Limb (tissue), 2 donors: ENCODE results near the gene TREML2.
"Not testable (repeated sequence)": the region's sequence is repeated elsewhere in the genome, so short reads cannot be mapped to it uniquely, and the experiment has no call there.

Source experiments
- DNase-seq, 2 donors: peaks; one replicate each; pipeline ENCODE4 v3.0.0-alpha.2; 2016; ENCODE audit errors: extremely low spot score in 2 of 2

TREML2 gene

DNA sequence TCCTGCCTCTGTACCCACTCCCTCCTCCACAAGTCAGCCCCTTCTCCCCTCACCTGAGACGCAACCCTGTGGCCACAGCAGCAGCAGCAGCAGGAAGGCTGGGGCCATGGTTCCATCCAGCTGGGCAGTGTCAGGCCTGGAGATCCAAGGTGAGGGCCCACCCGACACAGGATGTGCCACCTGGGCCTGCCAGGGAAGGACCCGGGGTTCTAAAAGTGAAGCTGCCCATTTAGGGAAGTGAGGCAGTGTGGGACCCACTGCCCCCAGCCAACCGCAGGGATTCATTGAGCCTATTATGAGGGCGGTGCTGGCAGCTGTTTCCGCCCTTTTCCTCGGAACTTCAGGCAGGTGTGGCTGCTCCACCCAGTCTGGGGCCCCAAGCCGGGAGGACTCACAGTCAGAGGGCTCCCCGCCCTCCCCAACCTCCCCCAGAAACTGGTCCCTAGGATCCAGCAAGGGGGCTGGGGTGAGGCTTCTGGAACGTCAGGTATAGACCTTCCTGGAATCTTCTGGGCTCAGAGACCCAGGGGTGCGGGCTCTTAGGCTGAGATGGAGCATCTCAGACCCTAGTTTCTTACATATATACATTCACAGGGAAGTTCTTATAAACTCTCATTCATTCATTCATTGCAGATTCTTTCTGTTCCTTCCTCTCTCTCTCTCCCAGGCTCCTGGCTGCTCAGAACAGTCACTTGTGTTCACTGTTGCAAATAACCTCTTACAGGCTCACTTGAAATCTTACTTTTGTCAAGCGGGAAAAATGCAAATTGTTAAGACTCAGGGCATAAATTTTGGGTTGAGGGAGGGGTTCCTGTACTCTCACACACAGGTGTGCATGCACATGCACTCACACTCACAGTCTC is at the start of gene TREML2:
Gene TREML2, minus strand, starts transcription at position 249 of the 863 bp plus-strand sequence. Its CDS starts 141 bp downstream, at position 108.
- DNase-seq: no peak

GRCh38 chr6:41247882-41248705 is 47.1 kb upstream of the TREML2 start:
- DNase-seq: no peak

DNA sequence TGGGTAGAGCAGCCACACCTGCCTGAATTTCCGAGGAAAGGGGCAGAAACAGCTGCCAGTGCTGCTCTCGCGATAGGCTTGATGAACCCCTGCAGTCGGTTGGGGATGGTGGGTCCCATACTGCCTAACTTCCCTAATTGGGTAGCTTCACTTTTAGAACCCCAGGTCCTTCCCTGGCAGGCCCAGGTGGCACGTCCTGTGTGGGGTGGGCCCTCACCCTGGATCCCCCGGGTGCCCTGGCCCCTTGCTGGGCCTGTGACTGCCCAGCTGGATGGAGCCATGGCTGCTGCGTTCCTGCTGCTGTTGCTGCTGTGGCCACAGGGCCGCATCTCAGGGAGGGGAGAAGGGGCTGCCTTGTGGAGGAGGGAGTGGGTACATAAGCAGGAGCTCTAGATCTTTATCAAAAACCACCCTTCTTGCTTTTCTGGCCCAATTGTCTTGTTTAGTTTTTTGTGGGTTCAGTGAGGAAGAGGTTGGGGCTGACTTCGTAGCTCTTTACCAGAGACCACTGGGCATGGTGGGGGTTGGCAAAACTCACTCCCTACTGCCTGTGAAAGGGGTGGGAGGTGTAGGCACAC is 46.4 kb upstream of the TREML2 start:
- no peak for DNase-seq

- DNase-seq: not testable (repeated sequence)
Observed at GRCh38 chr6:41246529-41246928, 45.6 kb upstream of the TREML2 start.

DNA sequence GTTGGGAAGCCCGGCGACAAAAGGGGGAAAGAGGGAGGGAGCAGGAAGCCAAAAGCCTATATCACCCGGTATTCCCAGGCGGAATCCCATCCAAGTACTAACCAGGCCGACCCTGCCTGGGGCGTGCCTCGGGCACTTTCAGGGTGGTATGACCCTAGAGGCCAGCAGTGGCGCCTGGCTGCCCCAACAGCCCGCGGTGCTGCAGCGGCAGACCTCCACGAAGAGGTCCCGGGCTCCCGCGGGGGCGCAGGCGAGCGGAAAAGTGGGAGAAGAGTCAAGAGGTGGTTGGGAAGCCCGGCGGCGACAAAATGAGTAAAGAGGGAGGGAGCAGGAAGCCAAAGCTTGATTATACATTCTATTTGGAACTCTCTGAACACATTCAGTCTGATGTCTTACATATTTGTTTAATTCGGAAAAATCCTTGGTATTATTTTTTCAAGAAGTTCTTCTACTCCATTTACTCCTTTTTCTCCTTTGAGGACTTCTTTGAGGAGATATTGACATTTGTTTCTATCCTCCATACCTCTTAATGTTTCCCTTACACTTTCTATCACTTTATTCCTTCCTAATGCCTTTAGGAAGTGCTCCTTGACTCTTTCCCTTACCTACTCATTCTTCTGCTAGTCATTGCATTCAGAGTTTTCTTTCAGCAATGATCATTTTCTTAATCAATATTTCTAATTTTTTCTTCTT is 38.7 kb upstream of the TREML2 start:
- DNase-seq: no peak

- DNase-seq: no peak
Observed at GRCh38 chr6:41237128-41237527, 36.2 kb upstream of the TREML2 start.

- DNase-seq: no peak
Observed at GRCh38 chr6:41236276-41236675, 35.3 kb upstream of the TREML2 start.

- DNase-seq: no peak
Observed at GRCh38 chr6:41232667-41233066, 31.7 kb upstream of the TREML2 start.

DNA sequence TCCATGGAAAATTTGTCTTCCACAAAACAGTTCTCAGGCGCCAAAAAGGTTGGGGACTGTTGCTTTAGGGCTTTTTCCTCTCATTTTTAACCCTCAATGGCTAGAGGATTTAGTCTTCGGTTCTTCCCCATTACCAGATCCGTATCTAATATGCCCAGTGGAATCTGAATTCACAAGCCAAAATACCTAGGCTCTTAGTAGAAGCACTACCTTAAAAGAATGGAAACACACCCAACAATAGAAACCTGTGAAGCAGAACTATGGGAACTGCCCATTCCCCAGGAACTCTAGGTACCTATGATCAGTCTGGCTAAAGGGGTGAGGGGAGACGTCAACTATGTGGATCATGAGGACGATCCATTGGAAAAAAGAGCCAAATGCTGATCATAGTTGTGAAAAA is 30.3 kb upstream of the TREML2 start:
- DNase-seq: no peak

DNA sequence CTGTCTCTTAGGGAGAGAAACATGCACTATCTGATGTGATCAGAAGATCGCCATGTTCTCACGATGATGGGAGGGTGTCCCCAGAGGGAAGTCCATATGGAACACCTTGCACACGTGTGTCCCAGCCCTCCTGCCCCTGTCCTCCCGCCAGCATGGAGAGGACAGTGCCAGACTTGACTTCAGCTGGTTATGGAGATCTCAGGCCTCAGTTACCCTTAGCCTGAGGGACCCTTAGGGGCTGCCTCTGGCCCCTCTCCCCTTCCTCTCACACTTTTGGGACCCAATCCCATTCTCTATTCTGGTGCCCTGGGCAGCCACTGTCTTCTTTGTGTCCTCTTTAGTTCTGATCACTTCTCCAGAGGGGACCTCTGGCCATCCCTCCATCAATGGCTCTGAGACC is 28.8 kb upstream of the TREML2 start:
- DNase-seq: no peak

DNA sequence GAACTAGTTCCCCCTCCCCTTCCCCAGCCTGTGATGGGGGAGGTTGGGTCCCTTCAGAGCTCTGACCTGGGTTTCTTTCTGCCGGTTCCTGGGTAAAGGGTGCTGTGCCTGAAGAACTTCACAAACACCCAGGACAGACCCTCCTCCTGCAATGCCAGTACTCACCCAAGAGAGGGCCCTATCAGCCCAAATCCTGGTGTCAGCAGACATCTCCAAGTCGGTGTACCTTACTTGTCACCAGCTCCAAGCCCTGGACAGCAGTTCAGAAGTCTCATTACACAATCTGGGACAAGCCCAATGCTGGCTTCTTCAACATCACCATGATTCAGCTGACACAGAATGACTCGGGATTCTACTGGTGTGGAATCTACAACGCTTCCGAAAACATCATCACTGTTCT is 27.7 kb upstream of the TREML2 start:
- no peak for DNase-seq

DNA sequence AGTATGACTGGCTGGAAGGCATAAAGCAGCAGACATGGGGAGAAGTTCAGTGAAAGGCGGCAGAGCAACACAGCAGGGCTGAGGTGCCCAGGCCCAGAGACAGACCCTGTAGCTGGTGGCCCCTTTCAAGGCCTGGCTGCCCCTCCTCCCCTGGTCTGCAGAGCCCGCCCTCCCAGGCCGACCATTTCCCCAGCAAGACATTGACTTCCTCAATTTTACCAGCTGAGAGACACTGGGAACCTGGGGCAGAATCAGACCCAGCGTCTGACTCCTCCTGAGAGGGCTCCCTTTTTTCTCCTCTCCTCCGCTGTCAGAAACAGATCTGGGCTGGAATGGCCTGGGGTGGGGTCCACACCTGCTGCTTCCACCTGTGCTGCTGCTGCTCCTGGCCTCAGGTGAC is 27.1 kb upstream of the TREML2 start, which contains the start of gene TREML4:
Gene TREML4, plus strand, starts transcription at position 254 of the 400 bp plus-strand sequence. Its CDS starts 79 bp downstream, at position 333.
- DNase-seq: no peak

DNA sequence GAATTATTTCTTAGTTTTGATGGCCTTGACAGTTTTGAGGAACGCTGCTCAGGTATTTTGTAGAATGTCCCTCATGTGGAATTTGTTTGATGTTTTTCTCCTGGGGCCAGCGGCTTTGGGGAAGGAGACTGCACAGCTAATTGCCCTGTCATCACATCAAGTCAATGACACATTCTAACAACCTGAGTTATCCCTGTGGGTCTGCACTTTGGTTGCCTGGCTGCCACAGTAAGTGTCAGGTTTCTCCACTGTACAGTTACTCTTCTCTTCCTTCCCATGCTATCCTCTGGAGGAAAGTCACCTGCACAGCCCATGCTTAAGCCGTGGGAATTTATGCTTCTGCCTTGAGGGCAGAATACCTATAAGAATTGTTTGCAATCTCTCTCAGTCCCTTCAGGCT is 25.8 kb upstream of the TREML2 start:
- DNase-seq: no peak

DNA sequence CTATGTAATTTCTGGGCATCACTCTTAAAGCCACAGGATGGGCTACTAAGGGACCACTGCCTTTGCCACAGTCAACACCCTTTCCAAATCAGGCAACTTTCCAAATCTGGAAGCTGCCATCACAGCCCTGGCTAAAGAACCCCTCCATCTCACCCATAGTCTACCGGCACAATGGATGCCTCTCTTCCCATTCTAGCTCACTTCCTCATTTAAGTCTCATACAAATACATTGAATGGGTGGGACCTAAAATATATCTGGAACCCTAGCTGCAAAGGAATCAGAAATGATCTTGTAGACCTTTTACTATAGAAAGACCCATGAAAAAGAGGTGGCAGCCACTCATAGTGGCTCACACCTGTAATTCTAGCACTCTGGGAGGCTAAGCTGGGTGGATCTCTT is 23.9 kb upstream of the TREML2 start:
- no peak for DNase-seq

DNA sequence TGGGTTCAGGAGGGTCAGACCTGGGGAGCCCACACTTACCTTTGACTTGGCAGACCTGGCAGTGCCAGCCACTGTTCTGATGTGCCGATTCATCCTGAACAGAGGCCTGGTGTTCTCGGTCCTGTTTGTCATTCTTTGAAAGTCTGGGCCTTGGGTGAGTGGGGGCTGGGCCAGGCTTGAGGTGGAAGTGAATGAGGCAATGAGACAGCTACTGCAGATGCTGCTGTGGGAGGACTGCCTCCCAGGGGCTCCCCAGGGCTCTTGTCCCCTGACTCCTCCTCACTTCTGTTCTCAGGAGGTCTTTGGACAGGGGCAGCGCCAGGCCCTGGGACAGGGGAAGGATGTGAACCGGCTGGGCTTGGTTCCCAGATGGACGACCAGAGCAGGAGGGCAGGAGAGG is 21.6 kb upstream of the TREML2 start:
- no peak for DNase-seq

DNA sequence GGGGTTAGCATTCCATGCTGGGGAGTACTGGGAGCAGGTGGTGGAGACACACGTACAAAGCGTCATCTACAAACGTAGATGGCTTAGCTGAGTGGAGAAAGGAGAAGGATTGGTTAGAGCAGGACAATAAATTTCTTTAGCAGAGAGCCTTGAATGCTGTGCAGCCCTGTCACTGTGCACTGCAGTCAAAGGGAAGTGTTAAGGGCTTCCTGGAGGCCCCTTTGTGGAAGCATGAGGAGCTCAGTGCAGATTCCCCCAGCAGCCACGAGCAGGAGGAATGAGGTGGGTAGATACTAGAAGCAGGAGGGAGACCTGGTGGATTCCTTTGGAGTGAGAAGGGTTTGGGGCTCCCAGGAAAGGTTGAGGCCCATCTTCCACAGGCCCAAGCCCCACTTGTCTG is 21.1 kb upstream of the TREML2 start:
- DNase-seq: no peak

- DNase-seq: no peak
Observed at GRCh38 chr6:41216616-41217015, 15.7 kb upstream of the TREML2 start.

DNA sequence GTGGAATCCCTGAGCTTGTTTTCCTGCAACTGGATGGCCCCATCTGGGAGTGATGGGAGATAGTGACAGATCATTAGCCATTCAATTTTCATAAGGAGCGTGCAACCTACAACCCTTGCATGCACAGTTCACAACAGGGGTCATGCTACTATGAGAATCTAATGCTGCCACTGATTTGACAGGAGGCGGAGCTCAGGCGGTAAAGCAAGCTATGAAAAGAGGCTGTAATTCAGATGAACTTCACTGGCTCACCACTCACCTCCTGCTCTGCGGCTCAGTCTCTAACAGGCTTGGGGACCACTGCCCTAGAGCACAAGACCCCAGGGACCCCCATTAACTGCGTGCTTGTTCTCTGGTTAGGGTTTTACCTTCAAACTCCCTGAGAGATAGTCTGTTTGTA is 14.8 kb upstream of the TREML2 start:
- DNase-seq: no peak

GRCh38 chr6:41214559-41215238 is 13.8 kb upstream of the TREML2 start:
- DNase-seq: no peak

- no peak for DNase-seq
Observed at GRCh38 chr6:41209547-41210320, 8.8 kb upstream of the TREML2 start.
